ENCODE data around the gene SCMH1. TPM values are rescaled to one million over a fixed set of nuclear protein-coding genes. Genes with fewer than 3 reads are reported as not detected.

Gene SCMH1
- total and polyA plus RNA-seq, 2 of the 4 experiments (the other 2 are of a cell fraction), result 9.0 to 19.4 TPM

GRCh38 chr1:40983286-40983685, 258.8 kb downstream of the SCMH1 start:
- Histone ChIP-seq H3K36me3 (ENCODE audit: control insufficient read depth, insufficient read depth, low read length) (peaks cover 21% of the 10 kb centered on the region), H3K4me3 (ENCODE audit: insufficient read depth, low read depth, low read length) (no peak overlapping the region), H2AK9ac (replicated peaks; ENCODE audit: low read depth, low read length, poor library complexity) (no peak overlapping the region), H2BK5ac (ENCODE audit: low read depth, low read length, poor library complexity, severe bottlenecking) (peak overlapping the region; percentile 12), H3K9ac (ENCODE audit: low read depth, low read length) (no peak overlapping the region), H3K18ac (ENCODE audit: low read depth, low read length) (no peak overlapping the region), H2BK20ac (ENCODE audit: low read depth, low read length) (no peak overlapping the region), H3K9me3 (ENCODE audit: control insufficient read depth, insufficient read depth, low read length) (no peaks in the 10 kb centered on the region), H3K4me1 (ENCODE audit: control insufficient read depth, insufficient read depth, low read length) (peaks cover 30% of the 10 kb centered on the region), H3K4ac (ENCODE audit: low read depth, low read length) (no peak overlapping the region), H2AFZ (replicated peaks; ENCODE audit: low read length, poor library complexity) (no peak overlapping the region), H3K27ac (ENCODE audit: insufficient read depth, low read length) (no peak overlapping the region), H4K8ac (ENCODE audit: low read depth in 2 of 2, low read length in 2 of 2) (no peak overlapping the region), H4K5ac (ENCODE audit: low read depth, low read length) (no peak overlapping the region), H2BK120ac (ENCODE audit: low read depth, low read length) (no peak overlapping the region), H3K14ac (replicated peaks; ENCODE audit: low read depth, low read length) (no peak overlapping the region), H4K91ac (ENCODE audit: insufficient read depth, low read depth, low read length) (no peak overlapping the region), H2BK15ac (ENCODE audit: low read depth, low read length) (no peak overlapping the region), H3K56ac (ENCODE audit: extremely low read depth, insufficient read depth, low read length) (no peak overlapping the region), H3K4me2 (ENCODE audit: low read depth, low read length) (no peak overlapping the region), H3K9me1 (ENCODE audit: insufficient read depth, low read length) (peaks cover 16% of the 10 kb centered on the region), H3K27me3 (ENCODE audit: control insufficient read depth, insufficient read depth, low read length) (no peaks in the 10 kb centered on the region), H3K79me1 (ENCODE audit: low read depth in 1 of 2, low read length in 2 of 2) (peaks cover 25 to 76% of the 10 kb centered on the region in 2 experiments), H4K20me1 (ENCODE audit: insufficient read depth, low read length) (peaks cover 39% of the 10 kb centered on the region), H2AK5ac (ENCODE audit: low read depth, low read length) (no peak overlapping the region), H3K23ac (ENCODE audit: low read depth, low read length) (0 out of 2 replicates have a peak overlapping the region, but pooled peaks have one; percentile 15)
- BruUV-seq (replicated peaks), result no TSS peak
- POLR2A ChIA-PET (ENCODE audit: unreplicated experiment), result no interaction called here
- dilution Hi-C loops (cut with HindIII; ENCODE audit: low sequenced_read_pairs, unreplicated experiment) (no loop called here), in situ Hi-C loops (cut with MboI; ENCODE audit: low sequenced_read_pairs) (no loop called here), intact Hi-C loops (cut with micrococcal nuclease) (no loop called here)
- CTCF ChIA-PET, result no interaction called here
- DNase-seq, result no peak
- no peak for ATAC-seq (ENCODE audit: low read depth)
- TF ChIP-seq BHLHE40 (IDR thresholded peaks at IDR 0.05; ENCODE audit: low read depth, low read length) (no peak), CHD1 (IDR thresholded peaks at IDR 0.05; ENCODE audit: low read depth, low read length) (no peak), RFX5 (IDR thresholded peaks at IDR 0.05; ENCODE audit: low read depth, low read length) (no peak), RAD21 (IDR thresholded peaks at IDR 0.05; ENCODE audit: low read length) (no peak), MAZ (IDR thresholded peaks at IDR 0.05; ENCODE audit: borderline replicate concordance, low read depth, low read length) (no peak), CEBPB (IDR thresholded peaks at IDR 0.05; ENCODE audit: low read depth, low read length) (no peak), NFE2L2 (IDR thresholded peaks at IDR 0.05; ENCODE audit: low read depth, low read length) (no peak), USF2 (IDR thresholded peaks at IDR 0.05; ENCODE audit: low read depth, low read length) (no peak), CTCF (conservative IDR thresholded peaks at IDR 0.05; ENCODE audit: low read depth, low read length) (no peak), MXI1 (IDR thresholded peaks at IDR 0.05; ENCODE audit: borderline replicate concordance, low read depth, low read length) (no peak), SMC3 (IDR thresholded peaks at IDR 0.05; ENCODE audit: low read depth, low read length) (no peak), FOS (IDR thresholded peaks at IDR 0.05; ENCODE audit: low read depth, low read length) (no peak), ELK1 (IDR thresholded peaks at IDR 0.05; ENCODE audit: borderline replicate concordance, low read depth, low read length) (no peak), POLR2A (IDR thresholded peaks at IDR 0.05; ENCODE audit: low read depth, low read length) (no peak), MAFK (IDR thresholded peaks at IDR 0.05; ENCODE audit: low read depth, low read length) (no peak)
- WGBS, 2 experiments (ENCODE audit: extremely low coverage in 2 of 2, insufficient read length in 1 of 2), result no CpG with 5 or more reads among the region's 1 CpG

Data from IMR-90 (cell line).